AG10803 (cell line): ENCODE data around the gene CRYGB.

ENCODE experiments used
- DNase-seq: peaks from one replicate; pipeline ENCODE4 v3.0.0; 2010; ENCODE audit warnings: low read depth
- H3K4me3 ChIP-seq: 2 replicates; pipeline ENCODE4 v1.5.1; 2011; ENCODE audit warnings: mild to moderate bottlenecking, low read length, control low read depth
- TF ChIP-seq, protein P1 (sequence below): conservative IDR thresholded peaks from 2 replicates; pipeline ENCODE4 v1.5.1; 2011; ENCODE audit warnings: mild to moderate bottlenecking, low read length, control low read depth, inconsistent platforms

CRYGB gene

DNA sequence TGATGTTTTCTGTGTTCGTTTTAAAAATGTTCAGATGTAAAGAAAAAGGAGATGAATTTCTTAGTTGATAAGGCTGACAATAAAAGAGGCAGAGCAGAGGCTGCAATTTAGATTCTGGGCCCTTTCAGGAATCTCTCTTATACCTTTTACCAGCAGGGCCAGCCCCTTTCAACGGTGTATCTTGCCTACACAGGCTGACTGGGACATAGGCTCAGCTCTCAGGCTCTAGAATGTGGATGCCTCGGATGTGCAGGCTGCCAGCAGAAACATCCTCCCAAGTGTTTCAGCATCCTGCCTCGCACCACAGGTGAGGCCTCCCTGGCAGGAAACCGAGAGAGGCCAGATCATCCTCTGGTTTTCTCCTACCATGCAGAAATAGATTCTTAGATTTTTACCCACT, 40.5 kb upstream of the CRYGB start:
- no peak overlapping the region for H3K4me3 ChIP-seq
- TF ChIP-seq, protein P1, sequence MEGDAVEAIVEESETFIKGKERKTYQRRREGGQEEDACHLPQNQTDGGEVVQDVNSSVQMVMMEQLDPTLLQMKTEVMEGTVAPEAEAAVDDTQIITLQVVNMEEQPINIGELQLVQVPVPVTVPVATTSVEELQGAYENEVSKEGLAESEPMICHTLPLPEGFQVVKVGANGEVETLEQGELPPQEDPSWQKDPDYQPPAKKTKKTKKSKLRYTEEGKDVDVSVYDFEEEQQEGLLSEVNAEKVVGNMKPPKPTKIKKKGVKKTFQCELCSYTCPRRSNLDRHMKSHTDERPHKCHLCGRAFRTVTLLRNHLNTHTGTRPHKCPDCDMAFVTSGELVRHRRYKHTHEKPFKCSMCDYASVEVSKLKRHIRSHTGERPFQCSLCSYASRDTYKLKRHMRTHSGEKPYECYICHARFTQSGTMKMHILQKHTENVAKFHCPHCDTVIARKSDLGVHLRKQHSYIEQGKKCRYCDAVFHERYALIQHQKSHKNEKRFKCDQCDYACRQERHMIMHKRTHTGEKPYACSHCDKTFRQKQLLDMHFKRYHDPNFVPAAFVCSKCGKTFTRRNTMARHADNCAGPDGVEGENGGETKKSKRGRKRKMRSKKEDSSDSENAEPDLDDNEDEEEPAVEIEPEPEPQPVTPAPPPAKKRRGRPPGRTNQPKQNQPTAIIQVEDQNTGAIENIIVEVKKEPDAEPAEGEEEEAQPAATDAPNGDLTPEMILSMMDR, result no peak
- DNase-seq, result no peak

DNA sequence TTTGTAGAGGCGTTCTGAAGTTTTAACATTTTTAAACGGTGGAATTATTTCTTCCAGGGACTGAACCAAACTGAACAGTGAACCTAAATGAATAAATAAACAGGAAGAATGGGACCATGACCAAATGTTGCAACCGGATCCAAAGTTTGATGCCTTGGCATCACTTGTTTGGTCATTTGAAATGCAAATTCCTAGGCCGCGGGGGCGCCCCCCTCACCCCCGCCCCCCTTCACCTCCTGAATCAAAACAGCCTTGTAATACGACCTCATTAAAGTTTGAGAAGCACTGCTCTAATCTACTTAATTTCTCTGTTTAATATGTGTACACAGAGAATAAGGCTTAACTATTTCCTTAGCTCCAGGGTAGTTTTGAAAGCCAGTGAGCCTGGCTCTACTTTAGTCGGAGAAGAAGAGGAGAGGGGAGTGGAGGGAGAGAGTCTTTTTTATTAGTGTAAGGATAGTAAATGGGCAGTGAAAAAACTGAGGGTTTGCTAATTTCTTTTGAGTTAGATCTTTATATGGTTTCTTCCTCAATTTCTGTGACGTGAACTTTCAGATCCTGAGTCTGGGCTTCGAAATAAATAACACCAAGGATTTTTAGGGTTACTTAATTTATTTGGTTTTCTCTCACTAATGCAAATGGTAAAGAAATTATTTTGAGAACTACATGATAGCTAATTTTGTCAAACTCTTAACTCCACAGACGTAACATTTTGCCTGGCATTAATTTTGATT, 38.2 kb upstream of the CRYGB start:
- no peak for DNase-seq
- TF ChIP-seq, protein P1, result no peak
- no peak overlapping the region for H3K4me3 ChIP-seq

DNA sequence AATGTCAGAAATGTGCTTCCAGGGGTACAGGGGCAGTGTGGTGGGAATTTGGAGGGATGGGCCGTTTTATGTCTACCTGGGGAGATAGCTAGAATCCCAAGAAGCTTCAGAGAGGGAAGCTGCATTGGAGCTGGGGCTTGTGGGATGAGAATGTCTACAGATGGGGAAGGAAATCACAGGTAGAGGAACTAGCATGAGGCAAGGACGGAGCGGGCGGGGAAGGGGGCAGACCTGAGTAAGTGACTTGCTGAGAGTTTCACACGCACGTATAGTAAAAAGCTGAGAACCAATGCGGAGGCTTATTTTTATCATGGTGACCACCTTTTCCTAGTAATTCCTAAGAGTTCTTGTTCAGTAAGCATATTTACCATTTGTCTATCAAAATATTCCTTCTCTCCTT, 37.6 kb upstream of the CRYGB start:
- H3K4me3 ChIP-seq, result no peak overlapping the region
- DNase-seq, result no peak
- TF ChIP-seq, protein P1, result no peak

DNA sequence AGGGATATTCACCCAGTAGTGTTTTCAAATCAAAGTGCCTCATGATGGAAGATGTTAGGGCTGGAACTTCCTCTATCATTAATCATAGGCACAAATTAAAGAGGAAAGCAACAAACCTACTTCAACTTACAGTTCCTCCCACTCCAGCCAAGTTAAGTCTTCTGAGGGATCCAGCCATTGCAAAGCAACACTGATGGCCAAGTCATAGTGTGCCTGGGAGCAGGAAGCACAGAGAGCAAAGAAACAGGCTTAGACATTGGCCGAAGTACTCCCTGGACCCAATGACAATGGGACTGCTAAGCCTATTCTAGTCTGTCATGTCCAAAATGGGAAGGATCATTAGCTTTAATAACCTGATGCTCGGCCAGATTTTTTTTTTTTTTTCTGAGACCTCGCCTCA, 36.9 kb upstream of the CRYGB start:
- TF ChIP-seq, protein P1, result no peak
- DNase-seq, result no peak
- H3K4me3 ChIP-seq, result no peak overlapping the region

DNA sequence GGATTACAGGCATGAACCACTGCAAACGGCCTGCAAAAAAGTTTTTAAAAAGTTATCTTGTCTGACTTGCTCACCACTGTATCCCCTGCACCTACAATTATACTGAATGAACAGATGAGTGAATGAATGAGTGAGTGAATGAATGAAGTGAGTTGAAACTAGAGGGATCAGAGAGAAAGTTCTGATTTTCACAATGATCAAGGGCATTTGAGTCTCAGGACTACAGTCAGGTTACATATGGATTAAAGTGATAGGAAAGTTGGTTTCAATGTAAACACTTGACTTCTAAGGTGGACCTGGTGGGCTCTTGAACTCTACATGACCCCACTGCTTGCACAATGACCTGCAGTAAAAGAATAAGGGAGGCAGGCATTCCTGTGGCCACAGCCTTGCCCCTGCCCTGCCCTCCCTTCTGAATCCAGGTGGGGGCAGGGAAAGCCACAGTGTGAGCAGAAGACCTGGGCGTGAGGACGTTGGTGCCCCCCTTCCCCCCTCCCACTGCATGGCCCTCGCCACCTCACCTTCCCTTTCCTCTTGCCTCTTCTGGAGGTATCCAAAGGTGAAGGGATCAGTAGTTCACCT, 33.2 kb upstream of the CRYGB start:
- DNase-seq, result no peak

DNA sequence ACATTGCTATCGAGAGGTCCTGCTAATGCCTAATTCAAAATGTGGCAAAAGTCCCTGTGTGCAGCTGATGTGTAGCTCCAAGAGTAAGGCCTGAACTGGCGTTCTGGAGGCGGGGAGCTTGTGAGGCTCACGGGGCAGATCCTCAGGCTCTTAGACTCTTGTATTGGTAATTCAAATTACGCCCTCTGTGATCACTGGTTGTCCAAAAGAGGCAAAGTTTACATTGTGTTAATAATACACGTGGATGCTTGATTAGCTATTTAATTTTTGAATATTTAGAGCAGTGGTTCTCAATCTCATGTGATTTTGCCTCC, 29.8 kb upstream of the CRYGB start:
- no peak for DNase-seq
- TF ChIP-seq, protein P1, result no peak
- no peak overlapping the region for H3K4me3 ChIP-seq

More for the DNA sequence above, 33.2 kb upstream of the CRYGB start:
- no peak overlapping the region for H3K4me3 ChIP-seq
- TF ChIP-seq, protein P1, result no peak
